Mesodermal cell (in vitro differentiated cells): ENCODE data around the gene CA11.

Experiments
- H3K27ac ChIP-seq: 2 replicates; pipeline ENCODE4 v1.7.0; 2013; ENCODE audit warnings: mild to moderate bottlenecking, low read depth, low read length, moderate library complexity; ENCODE audit not compliant: severe bottlenecking
- H3K36me3 ChIP-seq: 2 replicates; pipeline ENCODE4 v1.7.1; 2013; ENCODE audit warnings: mild to moderate bottlenecking, low read length, moderate library complexity; ENCODE audit not compliant: control insufficient read depth, insufficient read depth
- H3K4me1 ChIP-seq: one replicate; pipeline ENCODE4 v1.7.1; 2013; ENCODE audit warnings: mild to moderate bottlenecking, low read length; ENCODE audit not compliant: insufficient read depth, control insufficient read depth, poor library complexity, severe bottlenecking
- H3K4me3 ChIP-seq: 2 replicates; pipeline ENCODE4 v1.7.0; 2013; ENCODE audit warnings: low read length, control low read depth, mild to moderate bottlenecking; ENCODE audit not compliant: insufficient read depth, poor library complexity, severe bottlenecking; ENCODE audit errors: extremely low read depth
- H3K9me3 ChIP-seq: 2 replicates; pipeline ENCODE4 v1.7.1; 2013; ENCODE audit warnings: mild to moderate bottlenecking, low read length, moderate library complexity; ENCODE audit not compliant: control insufficient read depth
- WGBS, 2 experiments: methylation state at CpG; one replicate each; pipeline ENCODE4 v1.1.5; 2013; ENCODE audit warnings: missing lambda C conversion rate in 2 of 2; ENCODE audit not compliant: insufficient coverage in 2 of 2; 5-methylcytosine and 5-hydroxymethylcytosine counted together

Gene CA11

GRCh38 chr19:48618278-48618915 lies 27.6 kb downstream of the CA11 start:
- H3K27ac ChIP-seq, result peak overlapping the region; percentile 94
- no peaks in the 10 kb centered on the region for H3K9me3 ChIP-seq
- peaks cover 44% of the 10 kb centered on the region for H3K36me3 ChIP-seq
- H3K4me1 ChIP-seq, result peaks cover 31% of the 10 kb centered on the region
- peak overlapping the region; percentile 100 for H3K4me3 ChIP-seq
- 2 to 3% methylated on average over 16 to 18 of the region's 18 CpGs for WGBS, 2 experiments

GRCh38 chr19:48617146-48617937 lies 28.6 kb downstream of the CA11 start:
- Histone ChIP-seq H3K9me3 (no peaks in the 10 kb centered on the region), H3K4me1 (peaks cover 31% of the 10 kb centered on the region), H3K4me3 (peak overlapping the region; percentile 100), H3K27ac (peak overlapping the region; percentile 49), H3K36me3 (peaks cover 44% of the 10 kb centered on the region)
- WGBS, 2 experiments, result 90 to 92% methylated on average over 12 to 14 of the region's 18 CpGs

- peaks cover 31% of the 10 kb centered on the region for H3K4me1 ChIP-seq
- H3K4me3 ChIP-seq, result peak overlapping the region; percentile 100
- H3K27ac ChIP-seq, result no peak overlapping the region
- H3K9me3 ChIP-seq, result no peaks in the 10 kb centered on the region
- H3K36me3 ChIP-seq, result peaks cover 44% of the 10 kb centered on the region
- WGBS, 2 experiments, result 92 to 97% methylated on average over 6 to 10 of the region's 12 CpGs
Observed at GRCh38 chr19:48616491-48617056, 29.4 kb downstream of the CA11 start.

- WGBS, 2 experiments, result 96% methylated on average over 10 to 15 of the region's 16 CpGs
- no peaks in the 10 kb centered on the region for H3K9me3 ChIP-seq
- H3K36me3 ChIP-seq, result peaks cover 44% of the 10 kb centered on the region
- peaks cover 31% of the 10 kb centered on the region for H3K4me1 ChIP-seq
- H3K4me3 ChIP-seq, result no peak overlapping the region
- peak overlapping the region; percentile 16 for H3K27ac ChIP-seq
Observed at GRCh38 chr19:48616041-48616436, 29.9 kb downstream of the CA11 start.

GRCh38 chr19:48615231-48616040 lies 30.6 kb downstream of the CA11 start:
- peak overlapping the region; percentile 43 for H3K27ac ChIP-seq
- no peaks in the 10 kb centered on the region for H3K9me3 ChIP-seq
- H3K36me3 ChIP-seq, result peaks cover 44% of the 10 kb centered on the region
- peaks cover 31% of the 10 kb centered on the region for H3K4me1 ChIP-seq
- no peak overlapping the region for H3K4me3 ChIP-seq
- 87 to 96% methylated on average over 7 to 16 of the region's 19 CpGs for WGBS, 2 experiments

GRCh38 chr19:48614436-48615230 lies 31.4 kb downstream of the CA11 start, which contains the start of gene FAM83E:
Gene FAM83E (minus strand): TSS chr19:48615076. CDS start chr19:48613372, 1,704 bp downstream.
- Histone ChIP-seq H3K4me3 (no peak within 1 kb of the TSS), H3K9me3 (no peaks in the 10 kb centered on the region), H3K27ac (peak within 1 kb of the TSS; percentile 43), H3K4me1 (peaks cover 31% of the 10 kb centered on the region), H3K36me3 (peaks cover 44% of the 10 kb centered on the region)
- 44 to 56% methylated on average over 18 to 23 of the region's 31 CpGs for WGBS, 2 experiments

- Histone ChIP-seq H3K27ac (peak overlapping the region; percentile 43), H3K9me3 (no peaks in the 10 kb centered on the region), H3K4me1 (peaks cover 31% of the 10 kb centered on the region), H3K4me3 (no peak overlapping the region), H3K36me3 (peaks cover 44% of the 10 kb centered on the region)
- 91 to 93% methylated on average over 11 to 13 of the region's 13 CpGs for WGBS, 2 experiments
Observed at GRCh38 chr19:48613852-48614435, 32.0 kb downstream of the CA11 start.

GRCh38 chr19:48613024-48613851 lies 32.7 kb downstream of the CA11 start:
- WGBS, 2 experiments, result 95 to 96% methylated on average over 34 to 39 of the region's 39 CpGs
- Histone ChIP-seq H3K27ac (no peak overlapping the region), H3K4me3 (no peak overlapping the region), H3K9me3 (no peaks in the 10 kb centered on the region), H3K36me3 (peaks cover 40% of the 10 kb centered on the region), H3K4me1 (peaks cover 31% of the 10 kb centered on the region)

- peaks cover 26% of the 10 kb centered on the region for H3K36me3 ChIP-seq
- no peaks in the 10 kb centered on the region for H3K9me3 ChIP-seq
- no peak overlapping the region for H3K4me3 ChIP-seq
- 96 to 97% methylated on average over 14 of the region's 14 CpGs for WGBS, 2 experiments
- H3K27ac ChIP-seq, result no peak overlapping the region
- peaks cover 22% of the 10 kb centered on the region for H3K4me1 ChIP-seq
Observed at GRCh38 chr19:48611872-48612271, 34.1 kb downstream of the CA11 start.
